Heart right ventricle (tissue), 16 donors: ENCODE results near the gene SEC14L6. TPM values are rescaled to one million over a fixed set of nuclear protein-coding genes. Genes with fewer than 3 reads are reported as not detected.
A peak's percentile ranks its signal among the peaks of the same experiment; 100 is the strongest.
"Not testable (repeated sequence)": the region's sequence is repeated elsewhere in the genome, so short reads cannot be mapped to it uniquely, and the experiment has no call there.

Source experiments
- ATAC-seq, 8 donors: fragments of 200-7000 bp; cut with Tn5 transposase; one replicate each; pipeline ENCODE4 v1.9.1; 2020; ENCODE audit warnings: mild to moderate bottlenecking in 8 of 8, moderate library complexity in 8 of 8, moderate number of reproducible peaks in 1 of 8
- DNase-seq, 2 donors: peaks; one replicate each; pipeline ENCODE4 v3.0.0-alpha.2; 2020
- H3K27ac ChIP-seq, 10 donors: fragments of 200-600 bp; sonication (generic) in 2 of 10; one replicate each; pipeline versions ENCODE4 v1.5.0 to v1.8.0; 2020 to 2022; ENCODE audit warnings: mild to moderate bottlenecking in 3 of 10
- H3K27me3 ChIP-seq, 7 donors: fragments of 200-600 bp; one replicate each; pipeline ENCODE4 v1.8.0; 2021 to 2022; ENCODE audit warnings: mild to moderate bottlenecking in 2 of 7
- H3K36me3 ChIP-seq, 9 donors: fragments of 200-600 bp; sonication (generic) in 1 of 9; one replicate each; pipeline versions ENCODE4 v1.5.0 to v1.8.0; 2020 to 2022; ENCODE audit warnings: mild to moderate bottlenecking in 2 of 9
- H3K4me1 ChIP-seq, 9 donors: fragments of 200-600 bp; sonication (generic) in 1 of 9; one replicate each; pipeline versions ENCODE4 v1.5.0 to v1.8.0; 2020 to 2022; ENCODE audit warnings: mild to moderate bottlenecking in 4 of 9
- H3K4me3 ChIP-seq, 10 donors: fragments of 200-600 bp; sonication (generic) in 2 of 10; one replicate each; pipeline versions ENCODE4 v1.5.0 to v1.8.0; 2020 to 2022; ENCODE audit warnings: mild to moderate bottlenecking in 7 of 10, moderate library complexity in 2 of 10
- H3K9me3 ChIP-seq, 11 donors: fragments of 200-600 bp in 10 of 11; sonication (generic) in 2 of 11; one replicate each; pipeline versions ENCODE4 v1.5.0 to v1.8.0; 2013 to 2022; ENCODE audit warnings: mild to moderate bottlenecking in 2 of 11, control low read depth in 1 of 11, moderate library complexity in 1 of 11
- WGBS, 2 donors: extraction: QIAGEN DNeasy Blood & Tissue Kit; methylation state at CpG; one replicate each; pipeline ENCODE4 v1.1.7; 2013; ENCODE audit warnings: inconsistent platforms in 1 of 2; 5-methylcytosine and 5-hydroxymethylcytosine counted together
- intact Hi-C, 10 donors: fragments of 100-400 bp; cut with DNase I; formaldehyde crosslinking; loops; one replicate each; pipeline versions ENCODE4 v1.11.1 to v1.14.2; 2022
- long read RNA-seq, 3 donors: library from polyadenylated mRNA; unstranded; transcript quantifications; one replicate each; pipeline ENCODE4 v2.0.0, GENCODE V29; 2020 to 2021
- polyA plus RNA-seq, 2 donors: library from polyadenylated mRNA; stranded (reverse); fragments of 200-250 nt; gene quantifications; one replicate each; pipeline ENCODE4 v1.2.3, GENCODE V29; 2013
- total RNA-seq, 10 donors: library from RNA; stranded (reverse); fragmentation: NEBNext Ultra II Directional in 3 of 10; extraction: Animal tissue kit (Norgen Biotek cat#: 25700) in 3 of 10; gene quantifications; one replicate each; pipeline versions ENCODE4 v1.2.1 to v1.2.4, GENCODE V29; 2021 to 2023
- TF ChIP-seq, protein P1 (sequence below), 9 donors: fragments of 200-600 bp; sonication (generic) in 2 of 9; IDR thresholded peaks; one replicate each; pipeline versions ENCODE4 v1.5.0 to v1.8.0; 2021 to 2022; ENCODE audit warnings: antibody characterized with exemption in 9 of 9, mild to moderate bottlenecking in 5 of 9, moderate library complexity in 1 of 9
- donor health status: Arrhythmogenic right ventricular cardiomyopathy.
- donor health status: ischemic (EF 13 %, LVEDD 7.1; RV severe dilation, severe dysfunction).
- donor health status: healthy with polysubstance abuse.
- donor health status: DM: no; HTN: yes; CAD: no.
- donor health status: DM: no; HTN: no; CAD: no.
- donor health status: ischemic (EF 25% LVEDD 6.9; RV normal size, moderate dysfunction).
- donor health status: ischemic (EF 25% LVEDD 5.7; RV mildly dilated, moderate dysfunction).
- donor health status: healthy.
- donor health status: DM: yes; HTN: yes; CAD: no.
- donor health status: Ischemic cardiomyopathy.
- donor health status: ischemic (EF 35%, LVEDD 5.7; RV mildly dilated, moderate dysfunction).
- donor health status: nonischemic (EF 11% LVEDD 7.7; RV severe dilation, severe dysfunction).
- donor health status: DM: yes; HTN: yes; CAD: no.
- donor health status: PGD.
- donor health status: ischemic (EF 29% LVEDD 5.4; RV normal size, mild dysfunction).
- donor health status: nonischemic (EF 23%, LVEDD 6.1; RV moderate dilation, normal function).

SEC14L6 gene
- under 1 TPM in 5 of 10 donors, not detected in 5; 0.11 to 0.37 (median 0.25) TPM for total RNA-seq
- not detected for polyA plus RNA-seq
- long read RNA-seq, donor 1 = 0 reads
- long read RNA-seq, donor 2 = 0 reads
- long read RNA-seq, donor 3 = 0 reads

- DNase-seq = no peak
- H3K4me1 ChIP-seq = peaks cover 0 to 12% (median 9%) of the 10 kb centered on the region in 9 donors
These were observed at the start of gene SEC14L6 for GRCh38 chr22:30546616-30547015. Gene SEC14L6 (minus strand): TSS chr22:30546741. CDS start chr22:30546682, 59 bp downstream.

GRCh38 chr22:30596199-30596598, 49.7 kb upstream of the SEC14L6 start:
- Histone ChIP-seq H3K9me3 (no peaks in the 10 kb centered on the region), H3K4me3 (no peak overlapping the region), H3K27me3 (no peaks in the 10 kb centered on the region), H3K27ac (no peak overlapping the region), H3K36me3 (no peaks in the 10 kb centered on the region), H3K4me1 (peaks cover 0 to 7% (median 6%) of the 10 kb centered on the region in 9 donors)
- DNase-seq (no peak), ATAC-seq (no peak)
- intact Hi-C loops = no loop called here
- 59 to 73% methylated on average over 2 of the region's 2 CpGs for WGBS, 2 donors
- TF ChIP-seq, protein P1, sequence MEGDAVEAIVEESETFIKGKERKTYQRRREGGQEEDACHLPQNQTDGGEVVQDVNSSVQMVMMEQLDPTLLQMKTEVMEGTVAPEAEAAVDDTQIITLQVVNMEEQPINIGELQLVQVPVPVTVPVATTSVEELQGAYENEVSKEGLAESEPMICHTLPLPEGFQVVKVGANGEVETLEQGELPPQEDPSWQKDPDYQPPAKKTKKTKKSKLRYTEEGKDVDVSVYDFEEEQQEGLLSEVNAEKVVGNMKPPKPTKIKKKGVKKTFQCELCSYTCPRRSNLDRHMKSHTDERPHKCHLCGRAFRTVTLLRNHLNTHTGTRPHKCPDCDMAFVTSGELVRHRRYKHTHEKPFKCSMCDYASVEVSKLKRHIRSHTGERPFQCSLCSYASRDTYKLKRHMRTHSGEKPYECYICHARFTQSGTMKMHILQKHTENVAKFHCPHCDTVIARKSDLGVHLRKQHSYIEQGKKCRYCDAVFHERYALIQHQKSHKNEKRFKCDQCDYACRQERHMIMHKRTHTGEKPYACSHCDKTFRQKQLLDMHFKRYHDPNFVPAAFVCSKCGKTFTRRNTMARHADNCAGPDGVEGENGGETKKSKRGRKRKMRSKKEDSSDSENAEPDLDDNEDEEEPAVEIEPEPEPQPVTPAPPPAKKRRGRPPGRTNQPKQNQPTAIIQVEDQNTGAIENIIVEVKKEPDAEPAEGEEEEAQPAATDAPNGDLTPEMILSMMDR (IDR thresholded peaks at IDR 0.05) = no peak

More at GRCh38 chr22:30546616-30547015, at the start of gene SEC14L6:
- intact Hi-C loops = no loop called here
- 84 to 85% methylated on average over 7 of the region's 7 CpGs for WGBS, 2 donors
- TF ChIP-seq, protein P1 (IDR thresholded peaks at IDR 0.05) = no peak
- Histone ChIP-seq H3K27me3 (peaks cover 0 to 43% (median 33%) of the 10 kb centered on the region in 7 donors), H3K4me3 (no peak within 1 kb of the TSS), H3K27ac (no peak within 1 kb of the TSS), H3K9me3 (no peaks in the 10 kb centered on the region), H3K36me3 (no peaks in the 10 kb centered on the region)
- ATAC-seq = no peak

DNA sequence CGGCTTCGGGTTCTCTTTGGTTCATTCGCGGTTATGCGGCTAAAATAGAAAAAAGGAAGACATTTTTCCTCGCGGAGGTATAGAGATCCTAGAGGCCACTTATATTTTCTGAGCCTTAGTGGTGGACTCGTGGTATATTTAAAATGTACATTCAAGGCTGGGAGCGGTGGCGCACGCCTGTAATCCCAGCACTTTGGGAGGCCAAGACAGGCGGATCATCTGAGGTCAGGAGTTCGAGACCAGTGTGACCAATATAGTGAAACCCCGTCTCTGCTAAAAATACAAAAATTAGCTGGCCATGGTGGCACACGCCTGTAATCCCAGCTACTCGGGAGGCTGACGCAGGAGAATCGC, 45.8 kb upstream of the SEC14L6 start:
- WGBS, 2 donors = 35% methylated on average over 18 of the region's 18 CpGs
- ATAC-seq = peak in 1 of 8 donors; percentile 2
- H3K27ac ChIP-seq = peak overlapping the region in 5 of 10 donors; percentile 77 to 92 (median 81)

GRCh38 chr22:30591588-30592359, 45.2 kb upstream of the SEC14L6 start, which contains the start of gene PES1:
Gene PES1 (minus strand): TSS chr22:30591910. CDS start chr22:30591833, 77 bp downstream.
- ATAC-seq (peak; percentile 99 to 100 (median 100)), DNase-seq (peak; percentile 91 to 97)
- Histone ChIP-seq H3K9me3 (no peaks in the 10 kb centered on the region), H3K4me3 (peak within 1 kb of the TSS; percentile 51 to 94 (median 78)), H3K36me3 (peaks cover 0 to 29% (median 20%) of the 10 kb centered on the region in 9 donors), H3K27me3 (no peaks in the 10 kb centered on the region), H3K4me1 (peaks cover 3 to 21% (median 19%) of the 10 kb centered on the region in 9 donors), H3K27ac (peak within 1 kb of the TSS in 9 of 10 donors; percentile 41 to 92 (median 81))
- TF ChIP-seq, protein P1 (IDR thresholded peaks at IDR 0.05) = peak in 1 of 9 donors; percentile 5
- 0 to 1% methylated on average over 49 of the region's 49 CpGs for WGBS, 2 donors
- intact Hi-C loops = no loop called here

More for the DNA sequence above, 45.8 kb upstream of the SEC14L6 start:
- H3K4me1 ChIP-seq = peaks cover 3 to 21% (median 19%) of the 10 kb centered on the region in 9 donors
- H3K27me3 ChIP-seq, intact Hi-C loops, H3K9me3 ChIP-seq, DNase-seq: not testable (repeated sequence)
- peak overlapping the region in 9 of 10 donors; percentile 51 to 94 (median 81) for H3K4me3 ChIP-seq
- peaks cover 0 to 23% (median 14%) of the 10 kb centered on the region in 9 donors for H3K36me3 ChIP-seq
